ENCODE data around the gene ALAD.
A peak's percentile ranks its signal among the peaks of the same experiment; 100 is the strongest.
"Not testable (repeated sequence)": the region's sequence is repeated elsewhere in the genome, so short reads cannot be mapped to it uniquely, and the experiment has no call there.

ALAD gene

DNA sequence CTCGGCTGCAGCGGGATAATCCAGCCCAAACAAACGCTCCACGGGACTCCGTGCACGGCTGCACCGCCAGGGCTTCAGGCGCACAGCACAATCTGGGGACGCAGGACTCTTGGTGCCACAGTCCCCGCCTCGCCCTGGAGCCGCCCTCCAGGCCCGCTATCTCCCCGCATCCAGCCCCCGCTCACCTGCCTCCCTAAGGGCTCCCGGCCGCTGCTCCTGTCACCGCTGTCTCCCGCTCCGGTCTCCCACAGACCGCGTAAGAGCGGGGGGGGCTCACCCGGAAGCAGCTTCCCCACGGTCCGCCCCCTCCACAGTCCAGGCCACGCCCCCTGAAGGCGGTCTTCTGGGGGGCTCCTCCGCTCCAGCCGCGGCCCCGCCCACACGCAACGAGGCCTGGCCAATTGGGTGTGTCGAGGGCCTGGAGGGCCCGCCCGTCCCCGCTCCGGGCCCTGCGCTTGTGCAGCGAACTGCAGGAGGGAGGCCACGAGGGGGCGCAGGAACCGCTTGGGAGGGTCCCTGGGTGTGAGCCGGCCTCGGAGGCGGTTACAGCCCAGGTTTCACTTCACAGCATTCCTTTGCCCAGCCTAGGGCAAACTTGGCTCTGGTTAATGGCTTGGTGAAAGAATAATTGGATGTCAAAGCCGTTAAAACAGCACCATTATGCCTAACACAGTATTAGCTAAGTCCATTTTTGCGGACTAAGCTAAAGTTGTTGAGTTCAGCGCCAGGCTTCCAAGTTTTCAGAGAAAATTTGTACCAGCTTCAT is at the start of gene ALAD:
TSS of gene ALAD (minus strand) at position 258 of the 766 bp plus-strand sequence. CDS start 7,725 bp downstream, outside the sequence.
- H3K27me3 ChIP-seq (ENCODE audit: control insufficient read depth, insufficient read depth, low read length) = no peaks in the 10 kb centered on the region
- H3K4me3 ChIP-seq (ENCODE audit: low read depth, low read length) = peak within 1 kb of the TSS; percentile 91
- TF ChIP-seq, protein P1, sequence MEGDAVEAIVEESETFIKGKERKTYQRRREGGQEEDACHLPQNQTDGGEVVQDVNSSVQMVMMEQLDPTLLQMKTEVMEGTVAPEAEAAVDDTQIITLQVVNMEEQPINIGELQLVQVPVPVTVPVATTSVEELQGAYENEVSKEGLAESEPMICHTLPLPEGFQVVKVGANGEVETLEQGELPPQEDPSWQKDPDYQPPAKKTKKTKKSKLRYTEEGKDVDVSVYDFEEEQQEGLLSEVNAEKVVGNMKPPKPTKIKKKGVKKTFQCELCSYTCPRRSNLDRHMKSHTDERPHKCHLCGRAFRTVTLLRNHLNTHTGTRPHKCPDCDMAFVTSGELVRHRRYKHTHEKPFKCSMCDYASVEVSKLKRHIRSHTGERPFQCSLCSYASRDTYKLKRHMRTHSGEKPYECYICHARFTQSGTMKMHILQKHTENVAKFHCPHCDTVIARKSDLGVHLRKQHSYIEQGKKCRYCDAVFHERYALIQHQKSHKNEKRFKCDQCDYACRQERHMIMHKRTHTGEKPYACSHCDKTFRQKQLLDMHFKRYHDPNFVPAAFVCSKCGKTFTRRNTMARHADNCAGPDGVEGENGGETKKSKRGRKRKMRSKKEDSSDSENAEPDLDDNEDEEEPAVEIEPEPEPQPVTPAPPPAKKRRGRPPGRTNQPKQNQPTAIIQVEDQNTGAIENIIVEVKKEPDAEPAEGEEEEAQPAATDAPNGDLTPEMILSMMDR (IDR thresholded peaks at IDR 0.05) = peak; percentile 88
- no peak within 1 kb of the TSS for H3K9ac ChIP-seq
- H3K27ac ChIP-seq = peak within 1 kb of the TSS; percentile 63
- H3K36me3 ChIP-seq (ENCODE audit: control insufficient read depth, insufficient read depth, low read length) = no peaks in the 10 kb centered on the region
- H3K79me2 ChIP-seq = peaks cover 3% of the 10 kb centered on the region
- H3K4me1 ChIP-seq = peaks cover 7% of the 10 kb centered on the region
- H3K4me2 ChIP-seq (ENCODE audit: low read length) = peak within 1 kb of the TSS; percentile 81
- peak within 1 kb of the TSS; percentile 70 for H2AFZ ChIP-seq
- H3K9me3 ChIP-seq (ENCODE audit: control insufficient read depth, low read length) = no peaks in the 10 kb centered on the region

DNA sequence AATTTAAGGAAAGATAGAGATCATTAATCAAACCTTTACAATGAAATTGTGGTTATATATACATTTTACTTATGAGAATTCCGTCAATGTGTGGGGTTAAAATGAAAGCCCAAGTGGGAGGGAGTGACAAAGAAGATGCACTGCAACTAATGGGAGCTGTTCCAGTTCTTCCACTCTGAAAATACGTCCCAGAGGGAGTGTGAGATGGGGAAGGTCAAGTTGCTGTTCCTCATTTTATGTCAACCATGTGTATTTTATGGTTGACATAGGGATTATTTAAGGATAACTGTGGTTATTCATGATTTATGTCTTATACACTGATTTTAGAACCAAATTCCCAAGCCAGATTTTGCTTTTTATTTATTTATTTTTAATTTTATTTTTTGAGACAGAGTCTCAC is 48.3 kb upstream of the ALAD start:
- Histone ChIP-seq H3K9ac (no peak overlapping the region), H3K4me3 (ENCODE audit: low read depth, low read length) (no peak overlapping the region), H3K79me2 (no peaks in the 10 kb centered on the region), H3K9me3 (ENCODE audit: control insufficient read depth, low read length) (no peaks in the 10 kb centered on the region), H3K27ac (no peak overlapping the region), H3K36me3 (ENCODE audit: control insufficient read depth, insufficient read depth, low read length) (no peaks in the 10 kb centered on the region), H3K4me2 (ENCODE audit: low read length) (no peak overlapping the region), H3K27me3 (ENCODE audit: control insufficient read depth, insufficient read depth, low read length) (no peaks in the 10 kb centered on the region), H2AFZ (no peak overlapping the region), H3K4me1 (no peaks in the 10 kb centered on the region)
- TF ChIP-seq, protein P1 (IDR thresholded peaks at IDR 0.05) = no peak

DNA sequence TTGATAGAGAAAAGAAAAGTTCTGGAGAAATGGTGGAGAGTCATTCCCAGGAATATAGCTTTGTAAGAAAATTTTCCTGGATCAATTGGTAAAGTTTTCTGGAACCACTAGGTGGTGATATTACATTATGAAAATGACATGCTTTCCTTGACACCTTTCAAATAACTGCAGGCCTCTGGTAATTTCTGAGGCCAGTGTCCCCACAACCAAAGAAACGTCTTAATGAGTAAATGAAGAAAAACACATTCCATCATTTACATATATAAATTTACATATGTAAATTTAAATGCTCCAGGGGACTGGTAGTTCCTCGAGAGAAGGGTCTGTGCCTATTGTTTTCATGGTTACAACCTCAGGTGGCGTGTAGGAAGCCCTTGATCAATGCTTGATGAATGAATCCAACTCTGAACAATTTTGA is 45.2 kb upstream of the ALAD start:
- TF ChIP-seq, protein P1 (IDR thresholded peaks at IDR 0.05) = peak; percentile 43
- no peaks in the 10 kb centered on the region for H3K36me3 ChIP-seq (ENCODE audit: control insufficient read depth, insufficient read depth, low read length)
- no peak overlapping the region for H3K4me2 ChIP-seq (ENCODE audit: low read length)
- H3K27me3 ChIP-seq (ENCODE audit: control insufficient read depth, insufficient read depth, low read length) = no peaks in the 10 kb centered on the region
- no peak overlapping the region for H2AFZ ChIP-seq
- H3K9ac ChIP-seq = no peak overlapping the region
- H3K4me1 ChIP-seq = no peaks in the 10 kb centered on the region
- no peak overlapping the region for H3K27ac ChIP-seq
- H3K4me3 ChIP-seq (ENCODE audit: low read depth, low read length) = no peak overlapping the region
- no peaks in the 10 kb centered on the region for H3K9me3 ChIP-seq (ENCODE audit: control insufficient read depth, low read length)
- no peaks in the 10 kb centered on the region for H3K79me2 ChIP-seq

DNA sequence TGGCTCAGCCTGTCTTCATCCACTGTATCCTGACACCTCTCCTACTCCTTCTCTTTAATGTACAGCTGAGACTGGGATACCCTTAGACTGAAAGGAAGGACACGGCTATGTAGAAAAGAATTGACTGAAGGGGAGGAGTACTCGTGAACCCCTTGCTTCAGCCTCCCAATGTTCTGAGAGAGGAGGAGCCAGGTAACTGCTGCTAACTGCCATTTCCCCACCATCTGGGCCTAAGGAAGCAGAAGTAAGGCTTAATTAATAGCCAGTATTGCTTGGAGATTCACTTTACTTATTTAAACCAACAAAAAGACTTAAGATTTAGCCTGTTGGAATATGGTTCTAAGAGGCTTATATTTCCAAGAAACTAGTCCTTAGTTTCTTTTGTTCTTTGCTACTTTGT is 43.7 kb upstream of the ALAD start:
- no peaks in the 10 kb centered on the region for H3K79me2 ChIP-seq
- no peaks in the 10 kb centered on the region for H3K36me3 ChIP-seq (ENCODE audit: control insufficient read depth, insufficient read depth, low read length)
- H3K9me3 ChIP-seq (ENCODE audit: control insufficient read depth, low read length) = no peaks in the 10 kb centered on the region
- H3K9ac ChIP-seq = no peak overlapping the region
- H3K4me3 ChIP-seq (ENCODE audit: low read depth, low read length) = no peak overlapping the region
- no peak overlapping the region for H2AFZ ChIP-seq
- no peaks in the 10 kb centered on the region for H3K4me1 ChIP-seq
- no peak overlapping the region for H3K27ac ChIP-seq
- H3K4me2 ChIP-seq (ENCODE audit: low read length) = no peak overlapping the region
- H3K27me3 ChIP-seq (ENCODE audit: control insufficient read depth, insufficient read depth, low read length) = no peaks in the 10 kb centered on the region
- TF ChIP-seq, protein P1 (IDR thresholded peaks at IDR 0.05) = no peak

DNA sequence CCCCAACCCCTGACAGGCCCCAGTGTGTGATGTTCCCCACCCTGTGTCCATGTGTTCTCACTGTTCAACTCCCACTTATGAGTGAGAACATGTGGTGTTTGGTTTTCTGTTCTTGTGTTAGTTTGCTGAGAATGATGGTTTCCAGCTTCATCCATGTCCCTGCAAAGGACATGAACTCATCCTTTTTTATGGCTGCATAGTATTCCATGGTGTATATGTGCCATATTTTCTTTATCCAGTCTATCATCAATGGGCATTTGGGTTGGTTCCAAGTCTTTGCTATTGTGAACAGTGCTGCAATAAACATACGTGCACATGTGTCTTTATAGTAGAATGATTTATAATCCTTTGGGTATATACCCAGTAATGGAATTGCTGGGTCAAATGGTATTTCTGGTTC is 36.6 kb upstream of the ALAD start:
- H2AFZ ChIP-seq; H3K4me1 ChIP-seq; H3K27me3 ChIP-seq (ENCODE audit: control insufficient read depth, insufficient read depth, low read length); H3K9ac ChIP-seq; H3K79me2 ChIP-seq; H3K4me2 ChIP-seq (ENCODE audit: low read length); H3K4me3 ChIP-seq (ENCODE audit: low read depth, low read length); H3K27ac ChIP-seq; H3K9me3 ChIP-seq (ENCODE audit: control insufficient read depth, low read length); H3K36me3 ChIP-seq (ENCODE audit: control insufficient read depth, insufficient read depth, low read length): not testable (repeated sequence)

Data from parathyroid adenoma (tissue), 2 donors.